HepG2 (cell line): ENCODE results near the gene TBXA2R. TPM values are rescaled to one million over a fixed set of nuclear protein-coding genes. Genes with fewer than 3 reads are reported as not detected.

Experiments
- AGO1 ChIP-seq: fragments of 200-400 bp; formaldehyde crosslinking; IDR thresholded peaks from 2 replicates; pipeline ENCODE4 v1.6.1; 2017; ENCODE audit warnings: mild to moderate bottlenecking, low read depth, low read length, moderate library complexity; ENCODE audit not compliant: poor library complexity, severe bottlenecking
- DMAP1 ChIP-seq: IDR thresholded peaks from 2 replicates; pipeline ENCODE4 v1.6.1; 2016
- ETV6 ChIP-seq: sonication (generic); formaldehyde crosslinking; conservative IDR thresholded peaks from 2 replicates; pipeline ENCODE4 v1.4.0; 2020; ENCODE audit warnings: missing genetic modification reagents
- FOXK1 ChIP-seq: sonication (generic); formaldehyde crosslinking; IDR thresholded peaks from 2 replicates; pipeline ENCODE4 v1.4.0; 2020; ENCODE audit warnings: low read depth, missing genetic modification reagents, borderline replicate concordance
- LCORL ChIP-seq, 2 experiments: fragments of 450-650 bp in 1 of 2; sonication (generic) in 1 of 2; formaldehyde crosslinking in 1 of 2; IDR thresholded peaks; 2 replicates each; pipeline versions ENCODE4 v1.5.0 to v1.6.1; 2017 to 2020; ENCODE audit warnings: antibody characterized with exemption in 1 of 2, missing genetic modification reagents in 1 of 2
- MAF1 ChIP-seq: sonication (generic); formaldehyde crosslinking; IDR thresholded peaks from 2 replicates; pipeline ENCODE4 v1.5.0; 2020; ENCODE audit warnings: missing genetic modification reagents, borderline replicate concordance
- NFIC ChIP-seq: IDR thresholded peaks from 2 replicates; pipeline ENCODE4 v1.6.1; 2012; ENCODE audit warnings: mild to moderate bottlenecking, low read length, inconsistent platforms
- NONO ChIP-seq, 2 experiments: fragments of 450-650 bp in 1 of 2; sonication (generic) in 1 of 2; formaldehyde crosslinking in 1 of 2; IDR thresholded peaks in 1 of 2; conservative IDR thresholded peaks in 1 of 2; 2 replicates each; pipeline versions ENCODE4 v1.6.1 to v1.8.0; 2017 to 2022; ENCODE audit warnings: mild to moderate bottlenecking in 1 of 2, missing genetic modification reagents in 1 of 2, moderate library complexity in 1 of 2
- RBM22 ChIP-seq: fragments of 200-400 bp; formaldehyde crosslinking; optimal IDR thresholded peaks from 2 replicates; pipeline ENCODE3; 2017; ENCODE audit warnings: mild to moderate bottlenecking, low read length, moderate library complexity
- SIX1 ChIP-seq: sonication (generic); formaldehyde crosslinking; IDR thresholded peaks from 2 replicates; pipeline ENCODE4 v1.4.0; 2020; ENCODE audit warnings: missing genetic modification reagents, borderline replicate concordance
- SMAD3 ChIP-seq: sonication (generic); formaldehyde crosslinking; IDR thresholded peaks from 2 replicates; pipeline ENCODE4 v1.4.0; 2020; ENCODE audit warnings: missing genetic modification reagents
- STAT5B ChIP-seq: sonication (generic); formaldehyde crosslinking; IDR thresholded peaks from 2 replicates; pipeline ENCODE4 v1.4.0; 2020; ENCODE audit warnings: missing genetic modification reagents
- SUZ12 ChIP-seq: fragments of 150-350 bp; IDR thresholded peaks from 2 replicates; pipeline ENCODE4 v1.6.1; 2014; ENCODE audit warnings: low read depth, low read length
- ZNF451 ChIP-seq: sonication (generic); formaldehyde crosslinking; IDR thresholded peaks from 2 replicates; pipeline ENCODE4 v1.5.0; 2020; ENCODE audit warnings: mild to moderate bottlenecking, missing genetic modification reagents
- ZNF709 ChIP-seq: sonication (generic); formaldehyde crosslinking; IDR thresholded peaks from 2 replicates; pipeline ENCODE4 v1.5.0; 2020; ENCODE audit warnings: mild to moderate bottlenecking, missing genetic modification reagents
- polyA plus RNA-seq, 8 experiments: library from polyadenylated mRNA; depleted of rRNA in 3 of 8; stranded (reverse) in 7 of 8; unstranded in 1 of 8; fragments of >200 nt; fragmentation: Illumina TruSeq in 4 of 8; extraction: Trizol in 4 of 8; gene quantifications; 2 replicates each; pipeline versions ENCODE4 v1.2.1 to v1.2.3, GENCODE V29; 2011 to 2016; ENCODE audit warnings: low read depth in 4 of 8, missing spikeins in 1 of 8, mixed read lengths in 1 of 8; ENCODE audit not compliant: insufficient read depth in 1 of 8
- total RNA-seq, 5 experiments: library from RNA; depleted of rRNA; stranded (reverse); fragments of >200 nt; fragmentation: Illumina TruSeq; extraction: Trizol; gene quantifications; 2 replicates each; pipeline ENCODE4 v1.2.3, GENCODE V29; 2016; ENCODE audit warnings: low read depth in 1 of 5
- TF ChIP-seq, protein P1 (sequence below): sonication (generic); IDR thresholded peaks from 2 replicates; pipeline ENCODE4 v1.6.1; 2016; ENCODE audit warnings: low read depth, borderline replicate concordance
- TF ChIP-seq, protein P2 (sequence below): sonication (generic); formaldehyde crosslinking; IDR thresholded peaks from 2 replicates; pipeline ENCODE4 v1.8.1; 2023; ENCODE audit warnings: mild to moderate bottlenecking, missing genetic modification reagents, borderline replicate concordance
- TF ChIP-seq, protein P3 (sequence below): sonication (generic); formaldehyde crosslinking; IDR thresholded peaks from 2 replicates; pipeline ENCODE4 v1.4.0; 2020; ENCODE audit warnings: low read depth, missing genetic modification reagents
- TF ChIP-seq, protein P4 (sequence below): sonication (generic); formaldehyde crosslinking; IDR thresholded peaks from 2 replicates; pipeline ENCODE4 v1.8.1; 2022; ENCODE audit warnings: low read depth, mild to moderate bottlenecking, missing genetic modification reagents

Gene TBXA2R
- total and polyA plus RNA-seq, 2 of the 13 experiments (the other 11 are each of a cell fraction or from before 2014, with no cell fraction given), result 0.09 TPM; not detected in 1

DNA sequence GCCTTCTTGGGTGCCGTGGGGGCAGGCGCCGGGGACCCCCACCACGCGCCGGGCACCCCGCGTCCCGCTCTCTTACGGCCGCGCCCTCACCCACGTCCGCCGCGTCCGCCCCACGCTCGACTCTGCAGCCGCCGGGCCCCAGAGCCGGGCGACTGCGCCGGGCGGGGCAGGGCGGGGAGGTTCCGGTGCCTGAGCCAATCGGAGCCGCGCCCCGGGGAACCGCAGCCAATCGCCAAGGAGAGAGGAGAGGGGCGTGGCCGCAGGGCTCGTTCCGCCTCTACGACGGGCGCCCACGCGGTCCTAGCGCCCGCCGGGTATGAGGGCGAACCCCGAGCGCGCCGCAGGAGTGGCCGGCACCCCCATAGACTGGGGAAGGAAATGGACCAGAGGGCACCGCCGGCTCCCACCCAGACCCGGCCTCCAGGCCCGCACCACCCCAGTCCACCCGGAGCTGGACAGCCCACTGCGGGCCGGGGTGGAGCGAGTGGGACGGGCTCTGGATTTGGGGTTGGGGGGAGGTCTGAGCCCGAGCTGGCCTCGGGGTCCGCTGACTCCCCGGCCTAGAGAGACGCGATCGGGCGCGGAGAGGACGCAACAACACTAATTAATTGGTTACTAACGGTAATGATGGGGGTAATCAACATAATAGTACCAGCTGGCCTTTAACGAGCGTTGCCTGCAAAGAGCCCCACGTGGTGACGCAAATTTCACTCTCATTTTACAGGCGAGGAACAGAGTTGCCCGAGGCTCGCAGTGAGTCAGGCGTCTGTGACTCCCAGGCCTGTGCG is 49.0 kb downstream of the TBXA2R start, which contains the start of gene MFSD12 (continued):
- TF ChIP-seq, protein P1, sequence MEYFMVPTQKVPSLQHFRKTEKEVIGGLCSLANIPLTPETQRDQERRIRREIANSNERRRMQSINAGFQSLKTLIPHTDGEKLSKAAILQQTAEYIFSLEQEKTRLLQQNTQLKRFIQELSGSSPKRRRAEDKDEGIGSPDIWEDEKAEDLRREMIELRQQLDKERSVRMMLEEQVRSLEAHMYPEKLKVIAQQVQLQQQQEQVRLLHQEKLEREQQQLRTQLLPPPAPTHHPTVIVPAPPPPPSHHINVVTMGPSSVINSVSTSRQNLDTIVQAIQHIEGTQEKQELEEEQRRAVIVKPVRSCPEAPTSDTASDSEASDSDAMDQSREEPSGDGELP, result no peak; the same call in 1 of the 2 replicates
- TF ChIP-seq NFIC (no peak), LCORL (IDR thresholded peaks at IDR 0.05) (no peak), LCORL (CRISPR knock-in tag; IDR thresholded peaks at IDR 0.05) (no peak), SIX1 (CRISPR knock-in tag) (no peak), ETV6 (CRISPR knock-in tag) (no peak), ZNF709 (CRISPR knock-in tag) (peak; percentile 72; the same call in 1 of the 2 replicates), DMAP1 (peak; percentile 55; the same call in 1 of the 2 replicates), ZNF451 (no peak), SMAD3 (no peak), RBM22 (no peak), FOXK1 (CRISPR knock-in tag) (no peak), AGO1 (peak; percentile 47), STAT5B (0 out of 2 replicates have a peak, but pooled peaks have one; percentile 37), SUZ12 (no peak), NONO (IDR thresholded peaks at IDR 0.05) (no peak), NONO (CRISPR knock-in tag; conservative IDR thresholded peaks at IDR 0.05) (peak; percentile 74), MAF1 (CRISPR knock-in tag) (no peak)
- TF ChIP-seq, protein P2, sequence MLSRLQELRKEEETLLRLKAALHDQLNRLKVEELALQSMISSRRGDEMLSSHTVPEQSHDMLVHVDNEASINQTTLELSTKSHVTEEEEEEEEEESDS (CRISPR knock-in tag), result no peak
- TF ChIP-seq, protein P3, sequence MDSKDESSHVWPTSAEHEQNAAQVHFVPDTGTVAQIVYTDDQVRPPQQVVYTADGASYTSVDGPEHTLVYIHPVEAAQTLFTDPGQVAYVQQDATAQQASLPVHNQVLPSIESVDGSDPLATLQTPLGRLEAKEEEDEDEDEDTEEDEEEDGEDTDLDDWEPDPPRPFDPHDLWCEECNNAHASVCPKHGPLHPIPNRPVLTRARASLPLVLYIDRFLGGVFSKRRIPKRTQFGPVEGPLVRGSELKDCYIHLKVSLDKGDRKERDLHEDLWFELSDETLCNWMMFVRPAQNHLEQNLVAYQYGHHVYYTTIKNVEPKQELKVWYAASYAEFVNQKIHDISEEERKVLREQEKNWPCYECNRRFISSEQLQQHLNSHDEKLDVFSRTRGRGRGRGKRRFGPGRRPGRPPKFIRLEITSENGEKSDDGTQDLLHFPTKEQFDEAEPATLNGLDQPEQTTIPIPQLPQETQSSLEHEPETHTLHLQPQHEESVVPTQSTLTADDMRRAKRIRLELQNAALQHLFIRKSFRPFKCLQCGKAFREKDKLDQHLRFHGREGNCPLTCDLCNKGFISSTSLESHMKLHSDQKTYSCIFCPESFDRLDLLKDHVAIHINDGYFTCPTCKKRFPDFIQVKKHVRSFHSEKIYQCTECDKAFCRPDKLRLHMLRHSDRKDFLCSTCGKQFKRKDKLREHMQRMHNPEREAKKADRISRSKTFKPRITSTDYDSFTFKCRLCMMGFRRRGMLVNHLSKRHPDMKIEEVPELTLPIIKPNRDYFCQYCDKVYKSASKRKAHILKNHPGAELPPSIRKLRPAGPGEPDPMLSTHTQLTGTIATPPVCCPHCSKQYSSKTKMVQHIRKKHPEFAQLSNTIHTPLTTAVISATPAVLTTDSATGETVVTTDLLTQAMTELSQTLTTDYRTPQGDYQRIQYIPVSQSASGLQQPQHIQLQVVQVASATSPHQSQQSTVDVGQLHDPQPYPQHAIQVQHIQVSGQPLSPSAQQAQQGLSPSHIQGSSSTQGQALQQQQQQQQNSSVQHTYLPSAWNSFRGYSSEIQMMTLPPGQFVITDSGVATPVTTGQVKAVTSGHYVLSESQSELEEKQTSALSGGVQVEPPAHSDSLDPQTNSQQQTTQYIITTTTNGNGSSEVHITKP (CRISPR knock-in tag), result no peak
- TF ChIP-seq, protein P4, sequence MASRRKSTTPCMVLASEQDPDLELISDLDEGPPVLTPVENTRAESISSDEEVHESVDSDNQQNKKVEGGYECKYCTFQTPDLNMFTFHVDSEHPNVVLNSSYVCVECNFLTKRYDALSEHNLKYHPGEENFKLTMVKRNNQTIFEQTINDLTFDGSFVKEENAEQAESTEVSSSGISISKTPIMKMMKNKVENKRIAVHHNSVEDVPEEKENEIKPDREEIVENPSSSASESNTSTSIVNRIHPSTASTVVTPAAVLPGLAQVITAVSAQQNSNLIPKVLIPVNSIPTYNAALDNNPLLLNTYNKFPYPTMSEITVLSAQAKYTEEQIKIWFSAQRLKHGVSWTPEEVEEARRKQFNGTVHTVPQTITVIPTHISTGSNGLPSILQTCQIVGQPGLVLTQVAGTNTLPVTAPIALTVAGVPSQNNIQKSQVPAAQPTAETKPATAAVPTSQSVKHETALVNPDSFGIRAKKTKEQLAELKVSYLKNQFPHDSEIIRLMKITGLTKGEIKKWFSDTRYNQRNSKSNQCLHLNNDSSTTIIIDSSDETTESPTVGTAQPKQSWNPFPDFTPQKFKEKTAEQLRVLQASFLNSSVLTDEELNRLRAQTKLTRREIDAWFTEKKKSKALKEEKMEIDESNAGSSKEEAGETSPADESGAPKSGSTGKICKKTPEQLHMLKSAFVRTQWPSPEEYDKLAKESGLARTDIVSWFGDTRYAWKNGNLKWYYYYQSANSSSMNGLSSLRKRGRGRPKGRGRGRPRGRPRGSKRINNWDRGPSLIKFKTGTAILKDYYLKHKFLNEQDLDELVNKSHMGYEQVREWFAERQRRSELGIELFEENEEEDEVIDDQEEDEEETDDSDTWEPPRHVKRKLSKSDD (CRISPR knock-in tag), result no peak
